ENCODE results near the gene LRRC7. TPM values are rescaled to one million over a fixed set of nuclear protein-coding genes. Genes with fewer than 3 reads are reported as not detected.

The LRRC7 gene
- total and polyA plus RNA-seq, 8 donors = 0.12 to 2.2 (median 0.90) TPM

- no peaks in the 10 kb centered on the region for H3K27me3 ChIP-seq
- WGBS, 2 donors = 83 to 84% methylated on average over 7 of the region's 7 CpGs
- intact Hi-C loops (cut with DNase I) = no loop called here
- no peak for ATAC-seq
- peaks cover 0 to 3% (median 0%) of the 10 kb centered on the region in 4 donors for H3K9me3 ChIP-seq
- H3K27ac ChIP-seq = no peak overlapping the region
- DNase-seq = peak in 1 of 6 donors; percentile 25
- no peaks in the 10 kb centered on the region for H3K4me1 ChIP-seq
- TF ChIP-seq CTCF (IDR thresholded peaks at IDR 0.05) = no peak
- H3K36me3 ChIP-seq = no peaks in the 10 kb centered on the region
- FAIRE-seq = no peak
- no peak overlapping the region for H3K4me3 ChIP-seq
Observed at GRCh38 chr1:69671363-69672010, 103.8 kb downstream of the LRRC7 start.

GRCh38 chr1:69673321-69673720 lies 105.6 kb downstream of the LRRC7 start:
- DNase-seq = no peak
- Histone ChIP-seq H3K27me3 (no peaks in the 10 kb centered on the region), H3K4me3 (no peak overlapping the region), H3K27ac (no peak overlapping the region), H3K9me3 (no peaks in the 10 kb centered on the region), H3K36me3 (no peaks in the 10 kb centered on the region), H3K4me1 (no peaks in the 10 kb centered on the region)
- intact Hi-C loops (cut with DNase I) = no loop called here
- WGBS, 2 donors = 22 to 38% methylated on average over 1 of the region's 1 CpG
- no peak for TF ChIP-seq CTCF (IDR thresholded peaks at IDR 0.05)
- no peak for FAIRE-seq
- no peak for ATAC-seq

GRCh38 chr1:69679965-69680364 lies 112.2 kb downstream of the LRRC7 start:
- Histone ChIP-seq H3K4me1 (no peaks in the 10 kb centered on the region), H3K27ac (no peak overlapping the region), H3K9me3 (no peaks in the 10 kb centered on the region), H3K27me3 (no peaks in the 10 kb centered on the region), H3K36me3 (no peaks in the 10 kb centered on the region), H3K4me3 (no peak overlapping the region)
- WGBS, 2 donors = 87 to 91% methylated on average over 2 of the region's 2 CpGs
- ATAC-seq (no peak), FAIRE-seq (no peak), DNase-seq (no peak)
- intact Hi-C loops (cut with DNase I) = no loop called here
- no peak for TF ChIP-seq CTCF (IDR thresholded peaks at IDR 0.05)

GRCh38 chr1:69686367-69686984 lies 118.8 kb downstream of the LRRC7 start:
- 71 to 88% methylated on average over 1 of the region's 1 CpG for WGBS, 2 donors
- Histone ChIP-seq H3K4me3 (no peak overlapping the region), H3K27ac (no peak overlapping the region), H3K4me1 (no peaks in the 10 kb centered on the region), H3K36me3 (no peaks in the 10 kb centered on the region), H3K9me3 (no peaks in the 10 kb centered on the region), H3K27me3 (no peaks in the 10 kb centered on the region)
- no peak for DNase-seq
- TF ChIP-seq CTCF (IDR thresholded peaks at IDR 0.05) = no peak
- intact Hi-C loops (cut with DNase I) = no loop called here
- ATAC-seq = no peak
- FAIRE-seq = peak; percentile 5

GRCh38 chr1:69688193-69688592 lies 120.5 kb downstream of the LRRC7 start:
- no peaks in the 10 kb centered on the region for H3K9me3 ChIP-seq
- H3K4me3 ChIP-seq = no peak overlapping the region
- no peaks in the 10 kb centered on the region for H3K27me3 ChIP-seq
- no peaks in the 10 kb centered on the region for H3K4me1 ChIP-seq
- no peak for FAIRE-seq
- WGBS, 2 donors = 61 to 88% methylated on average over 2 of the region's 2 CpGs
- no peak for TF ChIP-seq CTCF (IDR thresholded peaks at IDR 0.05)
- H3K27ac ChIP-seq = no peak overlapping the region
- H3K36me3 ChIP-seq = no peaks in the 10 kb centered on the region
- intact Hi-C loops (cut with DNase I) = no loop called here
- DNase-seq = no peak
- no peak for ATAC-seq

All from pancreas (tissue), 10 donors.